ENCODE results near the gene LGI2. TPM values are rescaled to one million over a fixed set of nuclear protein-coding genes. Genes with fewer than 3 reads are reported as not detected.
"Not testable (repeated sequence)": the region's sequence is repeated elsewhere in the genome, so short reads cannot be mapped to it uniquely, and the experiment has no call there.

Gene LGI2
- total RNA-seq, 2 donors from 2014 or later, result 3.7 to 4.0 TPM

DNA sequence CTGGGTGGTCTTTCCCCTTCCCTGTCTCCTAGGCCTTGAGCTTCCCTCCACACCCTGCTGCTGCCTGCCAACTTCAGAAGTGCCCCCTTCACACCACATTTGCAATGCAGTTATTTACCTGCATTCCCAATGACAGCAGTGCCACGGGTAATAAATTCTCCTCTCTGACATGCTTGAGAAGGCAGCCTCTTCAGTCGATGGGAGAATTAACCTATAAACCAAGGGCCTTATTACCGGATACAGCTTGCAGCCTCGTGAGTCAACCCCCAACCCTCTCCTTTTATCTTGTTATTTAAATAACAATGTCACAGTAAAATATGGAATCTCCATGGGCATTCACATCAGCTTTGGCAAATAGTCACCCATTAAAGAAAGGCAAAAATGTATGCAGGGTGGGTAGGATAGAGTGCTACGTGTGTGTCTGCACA is 34.7 kb upstream of the LGI2 start:
- no peak for ATAC-seq (ENCODE audit: insufficient number of reproducible peaks, low FRiP score, low read depth)
- DNase-seq (ENCODE audit: low spot score), result no peak
- H3K27ac ChIP-seq, result no peak overlapping the region

DNA sequence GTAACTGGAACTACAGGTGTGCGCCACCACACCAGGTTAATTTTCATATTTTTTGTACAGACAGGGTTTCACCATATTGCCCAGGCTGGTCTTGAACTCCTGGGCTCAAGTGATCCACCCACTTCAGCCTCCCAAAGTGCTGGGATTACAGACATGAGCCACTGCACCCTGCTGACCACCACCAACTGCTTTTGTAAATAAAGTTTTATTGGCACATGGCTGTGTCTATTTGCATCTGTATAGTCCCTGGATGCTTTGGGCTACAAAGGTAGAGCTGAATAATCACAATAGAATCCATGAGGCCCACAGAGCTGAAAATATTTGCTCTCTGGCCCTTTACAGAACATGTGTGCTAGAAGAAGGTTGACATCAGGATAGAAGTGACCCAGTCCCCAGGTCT is 33.7 kb upstream of the LGI2 start:
- not testable (repeated sequence) for ATAC-seq (ENCODE audit: insufficient number of reproducible peaks, low FRiP score, low read depth); H3K27me3 ChIP-seq (replicated peaks; ENCODE audit: insufficient read depth); DNase-seq (ENCODE audit: low spot score); H3K36me3 ChIP-seq; H3K27ac ChIP-seq; H3K9me3 ChIP-seq; H3K4me3 ChIP-seq
- H3K4me1 ChIP-seq (ENCODE audit: control insufficient read depth in 1 of 2, low read depth in 2 of 2), result peaks cover 9 to 24% of the 10 kb centered on the region in 2 donors

More for the DNA sequence above, 34.7 kb upstream of the LGI2 start:
- Histone ChIP-seq H3K27me3 (replicated peaks; ENCODE audit: insufficient read depth) (no peaks in the 10 kb centered on the region), H3K4me1 (ENCODE audit: control insufficient read depth in 1 of 2, low read depth in 2 of 2) (peaks cover 3 to 14% of the 10 kb centered on the region in 2 donors), H3K9me3 (no peaks in the 10 kb centered on the region), H3K4me3 (no peak overlapping the region), H3K36me3 (no peaks in the 10 kb centered on the region)
- TF ChIP-seq, protein P1, sequence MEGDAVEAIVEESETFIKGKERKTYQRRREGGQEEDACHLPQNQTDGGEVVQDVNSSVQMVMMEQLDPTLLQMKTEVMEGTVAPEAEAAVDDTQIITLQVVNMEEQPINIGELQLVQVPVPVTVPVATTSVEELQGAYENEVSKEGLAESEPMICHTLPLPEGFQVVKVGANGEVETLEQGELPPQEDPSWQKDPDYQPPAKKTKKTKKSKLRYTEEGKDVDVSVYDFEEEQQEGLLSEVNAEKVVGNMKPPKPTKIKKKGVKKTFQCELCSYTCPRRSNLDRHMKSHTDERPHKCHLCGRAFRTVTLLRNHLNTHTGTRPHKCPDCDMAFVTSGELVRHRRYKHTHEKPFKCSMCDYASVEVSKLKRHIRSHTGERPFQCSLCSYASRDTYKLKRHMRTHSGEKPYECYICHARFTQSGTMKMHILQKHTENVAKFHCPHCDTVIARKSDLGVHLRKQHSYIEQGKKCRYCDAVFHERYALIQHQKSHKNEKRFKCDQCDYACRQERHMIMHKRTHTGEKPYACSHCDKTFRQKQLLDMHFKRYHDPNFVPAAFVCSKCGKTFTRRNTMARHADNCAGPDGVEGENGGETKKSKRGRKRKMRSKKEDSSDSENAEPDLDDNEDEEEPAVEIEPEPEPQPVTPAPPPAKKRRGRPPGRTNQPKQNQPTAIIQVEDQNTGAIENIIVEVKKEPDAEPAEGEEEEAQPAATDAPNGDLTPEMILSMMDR (IDR thresholded peaks at IDR 0.05), result no peak

DNA sequence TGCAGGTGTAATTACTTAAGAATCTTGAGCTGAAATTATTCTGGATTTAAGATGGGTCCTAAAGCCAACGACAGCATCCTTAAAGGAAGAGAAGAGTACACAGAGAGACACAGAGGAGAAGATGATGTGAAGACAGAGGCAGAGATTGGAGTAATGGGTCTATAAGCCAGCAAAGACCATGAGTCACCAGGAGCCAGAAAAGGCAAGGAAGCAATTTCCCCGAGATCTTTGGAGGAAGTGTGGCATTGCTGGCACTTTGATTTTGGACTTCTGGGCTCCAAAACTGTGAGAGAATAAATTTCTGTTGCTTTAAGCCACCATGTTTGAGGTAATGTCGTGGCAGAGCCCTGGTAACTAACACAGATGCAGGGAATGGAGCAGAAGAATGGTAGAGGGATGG is 32.4 kb upstream of the LGI2 start:
- Histone ChIP-seq H3K27ac (no peak overlapping the region), H3K9me3 (no peaks in the 10 kb centered on the region)
- ATAC-seq (ENCODE audit: insufficient number of reproducible peaks, low FRiP score, low read depth), result no peak

DNA sequence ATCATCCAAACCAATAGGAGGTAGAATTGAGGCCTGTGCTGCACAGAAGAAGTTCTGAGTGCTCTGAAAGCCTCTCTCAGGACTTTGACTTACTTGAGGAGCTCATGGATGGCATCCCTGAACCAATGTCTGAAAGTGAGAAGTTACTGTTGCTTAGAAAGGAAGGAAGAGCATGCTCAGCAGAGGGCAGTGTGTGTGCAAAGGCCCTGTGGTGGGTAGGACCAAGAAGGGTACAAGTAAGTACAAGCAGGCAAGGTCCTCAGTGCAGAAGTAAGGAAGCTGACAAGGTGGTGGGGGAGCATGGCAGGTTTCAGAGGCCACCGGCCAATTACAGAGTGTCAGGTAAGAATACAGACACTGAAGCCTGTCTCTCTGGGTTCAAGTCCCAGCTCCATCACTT is 31.4 kb upstream of the LGI2 start:
- TF ChIP-seq, protein P1 (IDR thresholded peaks at IDR 0.05), result no peak
- Histone ChIP-seq H3K9me3 (no peaks in the 10 kb centered on the region), H3K4me1 (ENCODE audit: control insufficient read depth in 1 of 2, low read depth in 2 of 2) (peaks cover 9 to 27% of the 10 kb centered on the region in 2 donors), H3K27me3 (replicated peaks; ENCODE audit: insufficient read depth) (no peaks in the 10 kb centered on the region), H3K27ac (no peak overlapping the region), H3K36me3 (no peaks in the 10 kb centered on the region), H3K4me3 (no peak overlapping the region)
- DNase-seq (ENCODE audit: low spot score) (no peak), ATAC-seq (ENCODE audit: insufficient number of reproducible peaks, low FRiP score, low read depth) (no peak)

More for the DNA sequence above, 32.4 kb upstream of the LGI2 start:
- TF ChIP-seq, protein P1 (IDR thresholded peaks at IDR 0.05), result no peak
- Histone ChIP-seq H3K4me3 (no peak overlapping the region), H3K27me3 (replicated peaks; ENCODE audit: insufficient read depth) (no peaks in the 10 kb centered on the region), H3K4me1 (ENCODE audit: control insufficient read depth in 1 of 2, low read depth in 2 of 2) (peaks cover 9 to 27% of the 10 kb centered on the region in 2 donors), H3K36me3 (no peaks in the 10 kb centered on the region)
- DNase-seq (ENCODE audit: low spot score), result no peak

DNA sequence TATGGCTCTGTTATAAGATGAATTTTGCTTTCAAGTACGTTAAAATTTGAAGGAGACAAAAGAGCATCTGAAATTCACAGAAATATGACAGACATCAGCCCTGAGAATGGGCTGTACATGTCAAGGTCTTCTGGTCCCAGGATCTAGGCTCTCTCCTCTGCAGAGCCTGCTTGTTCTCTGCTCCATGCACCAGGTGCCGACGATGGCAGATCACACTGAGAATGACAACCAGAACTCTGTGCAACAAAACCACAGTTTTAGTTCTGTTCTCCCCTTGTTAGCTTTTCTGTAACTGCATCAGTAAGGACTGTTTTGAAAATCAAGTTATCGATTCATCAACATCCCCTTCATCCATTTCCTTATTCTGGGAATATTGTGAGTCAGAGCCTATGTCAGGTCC is 30.9 kb upstream of the LGI2 start:
- ATAC-seq (ENCODE audit: insufficient number of reproducible peaks, low FRiP score, low read depth) (no peak), DNase-seq (ENCODE audit: low spot score) (no peak)
- Histone ChIP-seq H3K27ac (peak overlapping the region in 1 of 2 donors; percentile 73), H3K4me1 (ENCODE audit: control insufficient read depth in 1 of 2, low read depth in 2 of 2) (peaks cover 9 to 27% of the 10 kb centered on the region in 2 donors), H3K27me3 (replicated peaks; ENCODE audit: insufficient read depth) (no peaks in the 10 kb centered on the region), H3K4me3 (no peak overlapping the region), H3K36me3 (no peaks in the 10 kb centered on the region), H3K9me3 (no peaks in the 10 kb centered on the region)
- TF ChIP-seq, protein P1 (IDR thresholded peaks at IDR 0.05), result no peak

DNA sequence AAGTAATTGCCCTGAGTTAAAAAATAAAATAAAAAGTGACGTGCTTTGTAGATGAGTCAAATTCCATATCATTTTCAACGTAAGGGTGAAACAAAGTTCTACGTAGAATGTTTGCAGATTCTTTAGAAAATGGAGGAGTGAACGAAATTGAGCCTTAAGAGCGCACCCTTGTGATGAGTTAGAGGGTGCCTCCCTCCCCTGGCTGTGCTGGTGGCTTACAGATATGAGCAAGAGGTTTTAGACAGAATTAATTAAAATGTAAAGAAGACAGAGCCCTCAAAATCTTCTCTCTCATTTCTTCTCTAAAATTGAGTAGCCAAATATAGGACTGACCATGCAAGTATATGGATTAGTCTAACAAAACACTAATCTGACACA is 30.2 kb upstream of the LGI2 start:
- Histone ChIP-seq H3K36me3 (no peaks in the 10 kb centered on the region), H3K27ac (peak overlapping the region; percentile 51 to 73), H3K27me3 (replicated peaks; ENCODE audit: insufficient read depth) (no peaks in the 10 kb centered on the region), H3K4me3 (peak overlapping the region; percentile 41), H3K4me1 (ENCODE audit: control insufficient read depth in 1 of 2, low read depth in 2 of 2) (peaks cover 9 to 27% of the 10 kb centered on the region in 2 donors), H3K9me3 (no peaks in the 10 kb centered on the region)
- TF ChIP-seq, protein P1 (IDR thresholded peaks at IDR 0.05), result no peak
- DNase-seq (ENCODE audit: low spot score), result no peak
- ATAC-seq (ENCODE audit: insufficient number of reproducible peaks, low FRiP score, low read depth), result no peak
